Panc1 (cell line): ENCODE data around the gene HYAL3. TPM values are rescaled to one million over a fixed set of nuclear protein-coding genes. Genes with fewer than 3 reads are reported as not detected.

Experiments
- ATAC-seq: fragments of 200-7000 bp; cut with Tn5 transposase; 2 replicates; pipeline ENCODE4 v1.9.1; 2020; ENCODE audit warnings: mild to moderate bottlenecking, moderate library complexity
- BruUV-seq: library from RNA; stranded (reverse); fragments of 400-500 nt; replicated peaks from 2 replicates; lab custom pipeline; 2021; lab: Mats Ljungman, UMichigan
- CTCF ChIA-PET: fragments of 300-600 bp; sonication (Branson Sonifier 250); formaldehyde crosslinking; loops from one replicate; lab custom pipeline; 2022; ENCODE audit warnings: antibody characterized with exemption; lab: Charles Lee
- POLR2A ChIA-PET: fragments of 300-600 bp; sonication (Branson Sonifier 250); formaldehyde crosslinking; loops from one replicate; lab custom pipeline; 2022; ENCODE audit warnings: antibody characterized with exemption; lab: Charles Lee
- DNase-seq: peaks from one replicate; pipeline ENCODE4 v3.0.0-alpha.2; 2010; ENCODE audit warnings: low read depth, low spot score
- H3K27ac ChIP-seq: 2 replicates; pipeline ENCODE4 v1.5.1; 2011; ENCODE audit warnings: mild to moderate bottlenecking, low read length, inconsistent platforms
- H3K27me3 ChIP-seq: fragments of 200-500 bp; sonication (Bioruptor generic); 2 replicates; pipeline ENCODE4 v1.6.0; 2014; ENCODE audit warnings: low read length, inconsistent platforms; ENCODE audit not compliant: control insufficient read depth, insufficient read depth
- H3K36me3 ChIP-seq: fragments of 200-500 bp; sonication (Bioruptor generic); 2 replicates; pipeline ENCODE4 v1.5.1; 2014; ENCODE audit warnings: inconsistent platforms, mild to moderate bottlenecking, low read length, moderate library complexity; ENCODE audit not compliant: control insufficient read depth, insufficient read depth
- H3K4me1 ChIP-seq: 2 replicates; pipeline ENCODE4 v1.5.1; 2011; ENCODE audit warnings: inconsistent platforms, mild to moderate bottlenecking, low read length, moderate library complexity; ENCODE audit not compliant: control insufficient read depth, insufficient read depth
- H3K4me3 ChIP-seq, 2 experiments: 2 replicates each; pipeline ENCODE4 v1.5.1; 2011 to 2012; ENCODE audit warnings: low read depth in 2 of 2, low read length in 2 of 2, mild to moderate bottlenecking in 2 of 2, inconsistent platforms in 1 of 2, moderate library complexity in 1 of 2
- H3K9me3 ChIP-seq: fragments of 200-500 bp; sonication (Bioruptor generic); 2 replicates; pipeline ENCODE4 v1.5.1; 2014; ENCODE audit warnings: low read depth, mild to moderate bottlenecking, inconsistent platforms, low read length, moderate library complexity; ENCODE audit not compliant: control insufficient read depth, insufficient read depth
- POLR2AphosphoS5 ChIP-seq: IDR thresholded peaks from 2 replicates; pipeline ENCODE4 v1.6.1; 2012; ENCODE audit warnings: mild to moderate bottlenecking, low read depth, low read length, moderate library complexity
- REST ChIP-seq, 2 experiments: IDR thresholded peaks; 2 replicates each; pipeline ENCODE4 v1.6.1; 2011 to 2012; ENCODE audit warnings: low read depth in 2 of 2, control low read depth in 1 of 2, low read length in 1 of 2, mild to moderate bottlenecking in 1 of 2, moderate library complexity in 1 of 2; ENCODE audit not compliant: insufficient read depth in 1 of 2
- SIN3A ChIP-seq: IDR thresholded peaks from 2 replicates; pipeline ENCODE4 v1.6.1; 2012; ENCODE audit warnings: low read depth, mild to moderate bottlenecking, low read length, moderate library complexity, borderline replicate concordance; ENCODE audit not compliant: insufficient read depth
- TCF7L2 ChIP-seq: IDR thresholded peaks from 2 replicates; pipeline ENCODE4 v1.6.1; 2011; ENCODE audit warnings: mild to moderate bottlenecking, low read depth, low read length, inconsistent platforms
- in situ Hi-C: cut with HindIII; loops from 2 replicates; pipeline ENCODE4 v1.10.0; 2016; ENCODE audit warnings: low sequenced_read_pairs, low pct_unique_long_range_greater_than_20kb
- intact Hi-C: fragments of 100-400 bp; cut with micrococcal nuclease; formaldehyde crosslinking; loops from one replicate; pipeline ENCODE4 v1.10.0; 2022; ENCODE audit not compliant: unreplicated experiment
- total RNA-seq: library from RNA; stranded (reverse); gene quantifications from one replicate; pipeline ENCODE4 v1.2.1, GENCODE V29; 2021; ENCODE audit not compliant: unreplicated experiment
- TF ChIP-seq, protein P1 (sequence below): fragments of 450-650 bp; IDR thresholded peaks from 2 replicates; pipeline ENCODE4 v1.5.1; 2017; ENCODE audit warnings: mild to moderate bottlenecking

The HYAL3 gene
- total RNA-seq, 1 experiment from 2014 or later: 3.9 TPM

DNA sequence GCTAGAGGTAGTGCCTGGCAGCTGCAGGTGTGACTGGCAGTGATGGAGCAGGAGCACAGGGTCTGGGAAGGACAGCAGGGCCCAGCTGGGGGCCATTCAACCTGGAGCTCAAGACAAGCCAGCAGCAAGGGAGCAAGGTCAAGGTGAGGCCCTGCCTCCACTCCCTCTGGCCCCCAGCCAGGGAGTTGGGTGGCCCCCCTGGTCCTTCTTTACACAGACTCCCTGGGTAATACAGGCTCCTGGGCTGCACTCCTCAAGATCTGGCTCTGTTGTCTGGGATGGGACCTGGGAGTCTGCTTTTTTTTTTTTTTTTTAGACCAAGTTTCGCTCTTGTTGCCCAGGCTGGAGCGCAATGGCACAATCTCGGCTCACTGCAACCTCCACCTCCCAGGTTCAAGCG is 48.7 kb downstream of the HYAL3 start:
- ATAC-seq (no peak), DNase-seq (no peak)
- Histone ChIP-seq H3K27me3 (no peaks in the 10 kb centered on the region), H3K9me3 (no peaks in the 10 kb centered on the region), H3K27ac (no peak overlapping the region), H3K36me3 (no peaks in the 10 kb centered on the region), H3K4me3 (no peak overlapping the region), H3K4me1 (peaks cover 26% of the 10 kb centered on the region)
- no TSS peak for BruUV-seq
- in situ Hi-C loops: no loop called here
- intact Hi-C loops: no loop called here
- CTCF ChIA-PET: interaction anchor here (0.6 kb wide), 1 partner anchor 26 kb away, joined by 3 read pairs; no protein-coding TSS in a partner anchor
- TF ChIP-seq, protein P1, sequence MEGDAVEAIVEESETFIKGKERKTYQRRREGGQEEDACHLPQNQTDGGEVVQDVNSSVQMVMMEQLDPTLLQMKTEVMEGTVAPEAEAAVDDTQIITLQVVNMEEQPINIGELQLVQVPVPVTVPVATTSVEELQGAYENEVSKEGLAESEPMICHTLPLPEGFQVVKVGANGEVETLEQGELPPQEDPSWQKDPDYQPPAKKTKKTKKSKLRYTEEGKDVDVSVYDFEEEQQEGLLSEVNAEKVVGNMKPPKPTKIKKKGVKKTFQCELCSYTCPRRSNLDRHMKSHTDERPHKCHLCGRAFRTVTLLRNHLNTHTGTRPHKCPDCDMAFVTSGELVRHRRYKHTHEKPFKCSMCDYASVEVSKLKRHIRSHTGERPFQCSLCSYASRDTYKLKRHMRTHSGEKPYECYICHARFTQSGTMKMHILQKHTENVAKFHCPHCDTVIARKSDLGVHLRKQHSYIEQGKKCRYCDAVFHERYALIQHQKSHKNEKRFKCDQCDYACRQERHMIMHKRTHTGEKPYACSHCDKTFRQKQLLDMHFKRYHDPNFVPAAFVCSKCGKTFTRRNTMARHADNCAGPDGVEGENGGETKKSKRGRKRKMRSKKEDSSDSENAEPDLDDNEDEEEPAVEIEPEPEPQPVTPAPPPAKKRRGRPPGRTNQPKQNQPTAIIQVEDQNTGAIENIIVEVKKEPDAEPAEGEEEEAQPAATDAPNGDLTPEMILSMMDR: no peak
- TF ChIP-seq REST (IDR thresholded peaks at IDR 0.05; ENCODE audit: insufficient read depth in 1 of 2, low read depth in 2 of 2, low read length in 1 of 2) (no peak), POLR2AphosphoS5 (no peak), SIN3A (no peak), TCF7L2 (no peak)
- POLR2A ChIA-PET: no interaction called here

- intact Hi-C loops: no loop called here
These were observed 49.7 kb downstream of the HYAL3 start for GRCh38 chr3:50249457-50249856.

More at GRCh38 chr3:50249457-50249856, 49.7 kb downstream of the HYAL3 start:
- Histone ChIP-seq H3K4me3 (no peak overlapping the region), H3K9me3 (no peaks in the 10 kb centered on the region), H3K4me1 (peaks cover 32% of the 10 kb centered on the region), H3K36me3 (no peaks in the 10 kb centered on the region), H3K27ac (no peak overlapping the region), H3K27me3 (no peaks in the 10 kb centered on the region)
- ChIA-PET POLR2A (no interaction called here), CTCF (no interaction called here)
- TF ChIP-seq POLR2AphosphoS5 (no peak), REST (IDR thresholded peaks at IDR 0.05; ENCODE audit: insufficient read depth in 1 of 2, low read depth in 2 of 2, low read length in 1 of 2) (no peak), SIN3A (no peak), TCF7L2 (no peak)
- TF ChIP-seq, protein P1: no peak
- ATAC-seq (no peak), DNase-seq (no peak)
- no TSS peak for BruUV-seq
- in situ Hi-C loops: no loop called here
